IPS-15b (cell line): Measurements from ENCODE around the gene TMEM108.

Source experiments
- H3K27me3 ChIP-seq: one replicate; pipeline ENCODE4 v1.6.1; 2013; ENCODE audit warnings: low read length; ENCODE audit not compliant: control insufficient read depth, insufficient read depth
- H3K36me3 ChIP-seq: one replicate; pipeline ENCODE4 v1.6.1; 2013; ENCODE audit warnings: low read length; ENCODE audit not compliant: control insufficient read depth, insufficient read depth
- H3K4me1 ChIP-seq: one replicate; pipeline ENCODE4 v1.6.1; 2013; ENCODE audit warnings: mild to moderate bottlenecking, low read length; ENCODE audit not compliant: control insufficient read depth, insufficient read depth
- H3K4me3 ChIP-seq: one replicate; pipeline ENCODE4 v1.5.1; 2013; ENCODE audit warnings: low read depth, low read length
- H3K9ac ChIP-seq: one replicate; pipeline ENCODE4 v1.6.1; 2013; ENCODE audit warnings: low read depth, mild to moderate bottlenecking, low read length
- H3K9me3 ChIP-seq: one replicate; pipeline ENCODE4 v1.6.1; 2013; ENCODE audit warnings: mild to moderate bottlenecking, low read length; ENCODE audit not compliant: control insufficient read depth, insufficient read depth

The TMEM108 gene

GRCh38 chr3:133093366-133093765, 55.2 kb downstream of the TMEM108 start:
- Histone ChIP-seq H3K4me3 (no peak overlapping the region), H3K36me3 (no peaks in the 10 kb centered on the region), H3K9me3 (no peaks in the 10 kb centered on the region), H3K4me1 (peaks cover 10% of the 10 kb centered on the region), H3K27me3 (no peaks in the 10 kb centered on the region), H3K9ac (no peak overlapping the region)

GRCh38 chr3:133096900-133097613, 58.9 kb downstream of the TMEM108 start:
- no peaks in the 10 kb centered on the region for H3K36me3 ChIP-seq
- H3K27me3 ChIP-seq = no peaks in the 10 kb centered on the region
- H3K4me1 ChIP-seq = no peaks in the 10 kb centered on the region
- H3K9ac ChIP-seq = no peak overlapping the region
- H3K4me3 ChIP-seq = no peak overlapping the region
- no peaks in the 10 kb centered on the region for H3K9me3 ChIP-seq

- H3K27me3 ChIP-seq = no peaks in the 10 kb centered on the region
- no peak overlapping the region for H3K9ac ChIP-seq
- H3K36me3 ChIP-seq = no peaks in the 10 kb centered on the region
- no peaks in the 10 kb centered on the region for H3K9me3 ChIP-seq
- no peak overlapping the region for H3K4me3 ChIP-seq
- H3K4me1 ChIP-seq = peaks cover 3% of the 10 kb centered on the region
These were observed 65.5 kb downstream of the TMEM108 start for GRCh38 chr3:133103706-133104105.

- no peaks in the 10 kb centered on the region for H3K27me3 ChIP-seq
- no peaks in the 10 kb centered on the region for H3K9me3 ChIP-seq
- H3K4me1 ChIP-seq = peaks cover 3% of the 10 kb centered on the region
- H3K36me3 ChIP-seq = no peaks in the 10 kb centered on the region
- H3K9ac ChIP-seq = no peak overlapping the region
- H3K4me3 ChIP-seq = no peak overlapping the region
These were observed 68.0 kb downstream of the TMEM108 start for GRCh38 chr3:133106169-133106568.

GRCh38 chr3:133112666-133113065, 74.5 kb downstream of the TMEM108 start:
- Histone ChIP-seq H3K4me1 (no peaks in the 10 kb centered on the region), H3K9me3 (no peaks in the 10 kb centered on the region), H3K4me3 (no peak overlapping the region), H3K36me3 (no peaks in the 10 kb centered on the region), H3K27me3 (no peaks in the 10 kb centered on the region), H3K9ac (no peak overlapping the region)

- Histone ChIP-seq H3K9me3 (no peaks in the 10 kb centered on the region), H3K9ac (no peak overlapping the region), H3K36me3 (no peaks in the 10 kb centered on the region), H3K4me1 (no peaks in the 10 kb centered on the region), H3K27me3 (no peaks in the 10 kb centered on the region), H3K4me3 (no peak overlapping the region)
These were observed 75.3 kb downstream of the TMEM108 start for GRCh38 chr3:133113526-133113925.

- Histone ChIP-seq H3K4me3 (no peak overlapping the region), H3K27me3 (no peaks in the 10 kb centered on the region), H3K9ac (no peak overlapping the region), H3K9me3 (no peaks in the 10 kb centered on the region), H3K36me3 (no peaks in the 10 kb centered on the region), H3K4me1 (no peaks in the 10 kb centered on the region)
These were observed 75.9 kb downstream of the TMEM108 start for GRCh38 chr3:133113927-133114597.

GRCh38 chr3:133115176-133115575, 77.0 kb downstream of the TMEM108 start:
- Histone ChIP-seq H3K4me1 (no peaks in the 10 kb centered on the region), H3K4me3 (no peak overlapping the region), H3K36me3 (no peaks in the 10 kb centered on the region), H3K27me3 (no peaks in the 10 kb centered on the region), H3K9me3 (no peaks in the 10 kb centered on the region), H3K9ac (no peak overlapping the region)

GRCh38 chr3:133117342-133117741, 79.2 kb downstream of the TMEM108 start:
- Histone ChIP-seq H3K4me3 (no peak overlapping the region), H3K9ac (no peak overlapping the region), H3K9me3 (no peaks in the 10 kb centered on the region), H3K36me3 (no peaks in the 10 kb centered on the region), H3K4me1 (no peaks in the 10 kb centered on the region), H3K27me3 (no peaks in the 10 kb centered on the region)

- no peak overlapping the region for H3K4me3 ChIP-seq
- H3K4me1 ChIP-seq = no peaks in the 10 kb centered on the region
- H3K36me3 ChIP-seq = no peaks in the 10 kb centered on the region
- H3K27me3 ChIP-seq = no peaks in the 10 kb centered on the region
- H3K9ac ChIP-seq = no peak overlapping the region
- no peaks in the 10 kb centered on the region for H3K9me3 ChIP-seq
These were observed 81.0 kb downstream of the TMEM108 start for GRCh38 chr3:133119176-133119575.

- Histone ChIP-seq H3K9ac (no peak overlapping the region), H3K36me3 (no peaks in the 10 kb centered on the region), H3K9me3 (no peaks in the 10 kb centered on the region), H3K4me1 (no peaks in the 10 kb centered on the region), H3K4me3 (no peak overlapping the region), H3K27me3 (no peaks in the 10 kb centered on the region)
These were observed 83.3 kb downstream of the TMEM108 start for GRCh38 chr3:133121450-133121849.

- Histone ChIP-seq H3K27me3 (no peaks in the 10 kb centered on the region), H3K9me3 (no peaks in the 10 kb centered on the region)
These were observed 85.4 kb downstream of the TMEM108 start for GRCh38 chr3:133123636-133124035.

More at GRCh38 chr3:133123636-133124035, 85.4 kb downstream of the TMEM108 start:
- Histone ChIP-seq H3K4me1 (no peaks in the 10 kb centered on the region), H3K36me3 (no peaks in the 10 kb centered on the region), H3K4me3 (no peak overlapping the region), H3K9ac (no peak overlapping the region)
